H9 (cell line): ENCODE data around the gene DPP10. TPM values are rescaled to one million over a fixed set of nuclear protein-coding genes. Genes with fewer than 3 reads are reported as not detected.

ENCODE experiments used
- DNase-seq: peaks from one replicate; pipeline ENCODE4 v3.0.0-alpha.2; 2017
- H2AFZ ChIP-seq: one replicate; pipeline ENCODE4 v1.6.1; 2013; ENCODE audit warnings: mild to moderate bottlenecking, low read length, control low read depth, moderate library complexity
- H2AK5ac ChIP-seq: 2 replicates; pipeline ENCODE4 v1.6.1; 2013; ENCODE audit warnings: low read length, control low read depth, mixed read lengths; ENCODE audit not compliant: insufficient read length
- H2BK120ac ChIP-seq: one replicate; pipeline ENCODE4 v1.6.1; 2013; ENCODE audit warnings: low read depth, mild to moderate bottlenecking, low read length, control low read depth, inconsistent platforms; ENCODE audit not compliant: poor library complexity, severe bottlenecking
- H2BK12ac ChIP-seq: 2 replicates; pipeline ENCODE4 v1.6.1; 2013; ENCODE audit warnings: low read length, control low read depth, mixed read lengths, low read depth; ENCODE audit not compliant: insufficient read length
- H2BK15ac ChIP-seq: 2 replicates; pipeline ENCODE4 v1.6.1; 2013; ENCODE audit warnings: low read depth, low read length, control low read depth
- H2BK20ac ChIP-seq: one replicate; pipeline ENCODE4 v1.6.1; 2013; ENCODE audit warnings: low read depth, mild to moderate bottlenecking, low read length, control low read depth, inconsistent platforms; ENCODE audit not compliant: poor library complexity, severe bottlenecking
- H2BK5ac ChIP-seq: 2 replicates; pipeline ENCODE4 v1.6.1; 2013; ENCODE audit warnings: low read length, control low read depth, mixed read lengths; ENCODE audit not compliant: insufficient read length
- H3K14ac ChIP-seq: 2 replicates; pipeline ENCODE4 v1.6.1; 2013; ENCODE audit warnings: low read length, control low read depth; ENCODE audit not compliant: insufficient read depth
- H3K18ac ChIP-seq: 2 replicates; pipeline ENCODE4 v1.6.1; 2013; ENCODE audit warnings: low read depth, mild to moderate bottlenecking, mixed read lengths, low read length, control low read depth; ENCODE audit not compliant: insufficient read length
- H3K23ac ChIP-seq: 2 replicates; pipeline ENCODE4 v1.6.1; 2013; ENCODE audit warnings: low read length, control low read depth, mixed read lengths, low read depth; ENCODE audit not compliant: insufficient read length
- H3K23me2 ChIP-seq: 2 replicates; pipeline ENCODE4 v1.6.1; 2013; ENCODE audit warnings: low read depth, mild to moderate bottlenecking, mixed read lengths, low read length, control low read depth; ENCODE audit not compliant: insufficient read length, poor library complexity, severe bottlenecking
- H3K27ac ChIP-seq: 2 replicates; pipeline ENCODE4 v1.5.1; 2013; ENCODE audit warnings: low read length, control low read depth, mixed read lengths, low read depth; ENCODE audit not compliant: insufficient read length
- H3K27me3 ChIP-seq: 2 replicates; pipeline ENCODE4 v1.6.1; 2013; ENCODE audit warnings: low read length, control low read depth, inconsistent platforms; ENCODE audit not compliant: insufficient read depth
- H3K4ac ChIP-seq: 2 replicates; pipeline ENCODE4 v1.6.1; 2013; ENCODE audit warnings: low read depth, mild to moderate bottlenecking, control low read depth, inconsistent platforms, low read length, moderate library complexity
- H3K4me1 ChIP-seq: 2 replicates; pipeline ENCODE4 v1.6.1; 2013; ENCODE audit warnings: low read length, control low read depth, inconsistent platforms; ENCODE audit not compliant: insufficient read depth
- H3K4me2 ChIP-seq: 2 replicates; pipeline ENCODE4 v1.6.1; 2013; ENCODE audit warnings: low read length, control low read depth, mixed read lengths; ENCODE audit not compliant: insufficient read length, insufficient read depth
- H3K56ac ChIP-seq: 2 replicates; pipeline ENCODE4 v1.6.1; 2013; ENCODE audit warnings: low read depth, mild to moderate bottlenecking, mixed read lengths, low read length, control low read depth; ENCODE audit not compliant: insufficient read length
- H3K79me1 ChIP-seq: 2 replicates; pipeline ENCODE4 v1.6.1; 2013; ENCODE audit warnings: low read depth, mild to moderate bottlenecking, moderate library complexity, low read length, control low read depth, inconsistent platforms; ENCODE audit not compliant: insufficient read depth, poor library complexity, severe bottlenecking
- H3K79me2 ChIP-seq: 2 replicates; pipeline ENCODE4 v1.6.1; 2013; ENCODE audit warnings: low read length, control low read depth, inconsistent platforms; ENCODE audit not compliant: insufficient read depth
- H3K9ac ChIP-seq: 2 replicates; pipeline ENCODE4 v1.6.1; 2013; ENCODE audit warnings: low read length, control low read depth, mixed read lengths; ENCODE audit not compliant: insufficient read length; ENCODE audit errors: extremely low read depth
- H3K9me3 ChIP-seq: one replicate; pipeline ENCODE4 v1.6.1; 2013; ENCODE audit warnings: low read depth, low read length, inconsistent platforms; ENCODE audit not compliant: control insufficient read depth
- H3T11ph ChIP-seq: one replicate; pipeline ENCODE4 v1.6.1; 2013; ENCODE audit warnings: mild to moderate bottlenecking, low read length, control low read depth, inconsistent platforms
- H4K20me1 ChIP-seq: one replicate; pipeline ENCODE4 v1.6.1; 2013; ENCODE audit not compliant: control insufficient read depth, insufficient read length, insufficient read depth
- H4K5ac ChIP-seq: 2 replicates; pipeline ENCODE4 v1.6.1; 2013; ENCODE audit warnings: low read depth, mild to moderate bottlenecking, mixed read lengths, low read length, control low read depth; ENCODE audit not compliant: insufficient read length
- H4K8ac ChIP-seq: replicated peaks from 2 replicates; pipeline ENCODE4 v1.6.1; 2013; ENCODE audit warnings: low read length, control low read depth, mixed read lengths, low read depth; ENCODE audit not compliant: insufficient read length
- H4K91ac ChIP-seq: 2 replicates; pipeline ENCODE4 v1.6.1; 2013; ENCODE audit warnings: low read depth, mild to moderate bottlenecking, moderate library complexity, mixed read lengths, low read length, control low read depth; ENCODE audit not compliant: insufficient read length
- H3K27ac Mint-ChIP-seq, 3 experiments: 2 replicates in 2 of 3; 3 replicates in 1 of 3; pipeline ENCODE4 v1.8.0; 2020 to 2021; ENCODE audit warnings: mixed read lengths in 3 of 3, mild to moderate bottlenecking in 1 of 3, moderate library complexity in 1 of 3
- H3K27me3 Mint-ChIP-seq: 2 replicates; pipeline ENCODE4 v1.8.0; 2021; ENCODE audit warnings: low read depth, mild to moderate bottlenecking, moderate library complexity, mixed read lengths
- H3K36me3 Mint-ChIP-seq, 3 experiments: 2 replicates in 2 of 3; 3 replicates in 1 of 3; pipeline ENCODE4 v1.8.0; 2020 to 2021; ENCODE audit warnings: low read depth in 3 of 3, mixed read lengths in 3 of 3; ENCODE audit not compliant: insufficient read depth in 1 of 3
- H3K4me1 Mint-ChIP-seq, 2 experiments: 2 replicates each; pipeline ENCODE4 v1.8.0; 2020; ENCODE audit warnings: mixed read lengths in 2 of 2
- H3K4me3 Mint-ChIP-seq, 2 experiments: 2 replicates in 1 of 2; 3 replicates in 1 of 2; pipeline ENCODE4 v1.8.0; 2020 to 2021; ENCODE audit warnings: mild to moderate bottlenecking in 2 of 2, mixed read lengths in 2 of 2, moderate library complexity in 1 of 2
- H3K9me3 Mint-ChIP-seq, 2 experiments: 2 replicates in 1 of 2; 3 replicates in 1 of 2; pipeline ENCODE4 v1.8.0; 2020; ENCODE audit warnings: mild to moderate bottlenecking in 2 of 2, mixed read lengths in 2 of 2, moderate library complexity in 1 of 2
- WGBS: extraction: QIAGEN DNeasy Blood & Tissue Kit; methylation state at CpG from one replicate; pipeline ENCODE4 v1.1.7; 2013; ENCODE audit warnings: missing lambda C conversion rate, low lambda C conversion rate, mixed read lengths; ENCODE audit not compliant: insufficient read length; ENCODE audit errors: extremely low coverage; 5-methylcytosine and 5-hydroxymethylcytosine counted together
- total RNA-seq: library from RNA; stranded (reverse); gene quantifications from 2 replicates; pipeline ENCODE4 v1.2.1, GENCODE V29; 2021
- TF ChIP-seq, protein P1 (sequence below): fragments of 200-600 bp; sonication (generic); conservative IDR thresholded peaks from 3 replicates; pipeline ENCODE4 v1.8.0; 2021; ENCODE audit warnings: antibody characterized with exemption, mild to moderate bottlenecking

DPP10 gene
- total RNA-seq, 1 experiment from 2014 or later, result 11.3 TPM

DNA sequence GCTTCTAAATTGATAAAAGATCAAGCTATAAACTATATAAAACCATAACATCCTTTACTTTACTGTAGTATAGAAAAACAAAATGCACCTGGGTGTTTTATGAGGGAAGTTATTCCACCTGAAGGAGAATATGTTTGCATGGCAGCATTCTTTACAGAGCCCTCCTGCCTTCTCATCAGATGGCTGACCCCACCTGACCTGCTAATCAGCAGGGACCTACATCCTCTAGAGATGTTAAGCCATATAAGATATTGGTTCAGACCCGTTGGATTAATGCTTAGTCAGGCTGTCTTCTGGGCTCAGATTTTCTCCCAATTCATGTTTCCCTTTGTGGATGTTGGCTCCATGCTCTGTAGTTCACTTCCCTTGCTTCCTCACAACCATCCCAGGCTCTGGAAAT, 414.8 kb downstream of the DPP10 start:
- WGBS, result no CpG with 5 or more reads among the region's 1 CpG
- Histone ChIP-seq H3T11ph (no peak overlapping the region), H3K9ac (no peak overlapping the region), H4K8ac (no peak overlapping the region), H2BK15ac (no peak overlapping the region), H3K4me1 (no peaks in the 10 kb centered on the region; the same call in 1 of the 2 replicates), H3K23me2 (no peaks in the 10 kb centered on the region), H2BK120ac (no peak overlapping the region), H4K20me1 (no peaks in the 10 kb centered on the region), H3K27ac (no peak overlapping the region), H3K9me3 (no peaks in the 10 kb centered on the region), H2BK12ac (no peak overlapping the region), H3K79me2 (no peaks in the 10 kb centered on the region), H3K18ac (no peak overlapping the region), H3K79me1 (no peaks in the 10 kb centered on the region), H3K27me3 (no peaks in the 10 kb centered on the region), H2BK5ac (no peak overlapping the region), H3K4me2 (no peak overlapping the region), H3K4ac (no peak overlapping the region), H2AK5ac (no peak overlapping the region), H2AFZ (no peak overlapping the region), H3K23ac (no peak overlapping the region), H2BK20ac (no peak overlapping the region), H4K5ac (no peak overlapping the region), H4K91ac (no peak overlapping the region), H3K14ac (no peak overlapping the region), H3K56ac (no peak overlapping the region)
- Mint-ChIP-seq H3K4me3 (no peak overlapping the region), H3K9me3 (no peaks in the 10 kb centered on the region), H3K4me1 (peaks cover 11 to 30% of the 10 kb centered on the region in 2 experiments), H3K27me3 (no peaks in the 10 kb centered on the region), H3K36me3 (no peaks in the 10 kb centered on the region), H3K27ac (no peak overlapping the region; a peak in 1 of 7 replicates)
- TF ChIP-seq, protein P1, sequence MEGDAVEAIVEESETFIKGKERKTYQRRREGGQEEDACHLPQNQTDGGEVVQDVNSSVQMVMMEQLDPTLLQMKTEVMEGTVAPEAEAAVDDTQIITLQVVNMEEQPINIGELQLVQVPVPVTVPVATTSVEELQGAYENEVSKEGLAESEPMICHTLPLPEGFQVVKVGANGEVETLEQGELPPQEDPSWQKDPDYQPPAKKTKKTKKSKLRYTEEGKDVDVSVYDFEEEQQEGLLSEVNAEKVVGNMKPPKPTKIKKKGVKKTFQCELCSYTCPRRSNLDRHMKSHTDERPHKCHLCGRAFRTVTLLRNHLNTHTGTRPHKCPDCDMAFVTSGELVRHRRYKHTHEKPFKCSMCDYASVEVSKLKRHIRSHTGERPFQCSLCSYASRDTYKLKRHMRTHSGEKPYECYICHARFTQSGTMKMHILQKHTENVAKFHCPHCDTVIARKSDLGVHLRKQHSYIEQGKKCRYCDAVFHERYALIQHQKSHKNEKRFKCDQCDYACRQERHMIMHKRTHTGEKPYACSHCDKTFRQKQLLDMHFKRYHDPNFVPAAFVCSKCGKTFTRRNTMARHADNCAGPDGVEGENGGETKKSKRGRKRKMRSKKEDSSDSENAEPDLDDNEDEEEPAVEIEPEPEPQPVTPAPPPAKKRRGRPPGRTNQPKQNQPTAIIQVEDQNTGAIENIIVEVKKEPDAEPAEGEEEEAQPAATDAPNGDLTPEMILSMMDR, result no peak
- no peak for DNase-seq
